ENCODE data around the gene RASSF8. TPM values are rescaled to one million over a fixed set of nuclear protein-coding genes. Genes with fewer than 3 reads are reported as not detected.

RASSF8 gene
- total RNA-seq, 1 donor from 2014 or later = 35.3 TPM

- Histone ChIP-seq H3K4me3 (ENCODE audit: low read depth, low read length) (no peak overlapping the region), H3K27me3 (ENCODE audit: control insufficient read depth, insufficient read depth, low read length) (no peaks in the 10 kb centered on the region), H3K36me3 (ENCODE audit: control insufficient read depth, insufficient read depth, low read length) (no peaks in the 10 kb centered on the region)
- TF ChIP-seq CTCF (IDR thresholded peaks at IDR 0.05; ENCODE audit: insufficient read depth, low read length, poor library complexity, severe bottlenecking) = no peak
- no peak for DNase-seq (ENCODE audit: low read depth)
Measured at GRCh38 chr12:26032719-26033241, 74.3 kb downstream of the RASSF8 start.

GRCh38 chr12:26034371-26035142 is 76.1 kb downstream of the RASSF8 start:
- TF ChIP-seq CTCF (IDR thresholded peaks at IDR 0.05; ENCODE audit: insufficient read depth, low read length, poor library complexity, severe bottlenecking) = no peak
- Histone ChIP-seq H3K4me3 (ENCODE audit: low read depth, low read length) (no peak overlapping the region), H3K27me3 (ENCODE audit: control insufficient read depth, insufficient read depth, low read length) (no peaks in the 10 kb centered on the region), H3K36me3 (ENCODE audit: control insufficient read depth, insufficient read depth, low read length) (no peaks in the 10 kb centered on the region)
- no peak for DNase-seq (ENCODE audit: low read depth)

GRCh38 chr12:26036877-26037276 is 78.4 kb downstream of the RASSF8 start:
- DNase-seq (ENCODE audit: low read depth) = no peak
- H3K4me3 ChIP-seq (ENCODE audit: low read depth, low read length) = no peak overlapping the region
- no peaks in the 10 kb centered on the region for H3K27me3 ChIP-seq (ENCODE audit: control insufficient read depth, insufficient read depth, low read length)
- H3K36me3 ChIP-seq (ENCODE audit: control insufficient read depth, insufficient read depth, low read length) = no peaks in the 10 kb centered on the region
- no peak for TF ChIP-seq CTCF (IDR thresholded peaks at IDR 0.05; ENCODE audit: insufficient read depth, low read length, poor library complexity, severe bottlenecking)

- H3K36me3 ChIP-seq (ENCODE audit: control insufficient read depth, insufficient read depth, low read length) = no peaks in the 10 kb centered on the region
- no peak overlapping the region for H3K4me3 ChIP-seq (ENCODE audit: low read depth, low read length)
- H3K27me3 ChIP-seq (ENCODE audit: control insufficient read depth, insufficient read depth, low read length) = no peaks in the 10 kb centered on the region
- no peak for DNase-seq (ENCODE audit: low read depth)
- no peak for TF ChIP-seq CTCF (IDR thresholded peaks at IDR 0.05; ENCODE audit: insufficient read depth, low read length, poor library complexity, severe bottlenecking)
Measured at GRCh38 chr12:26037615-26038220, 79.2 kb downstream of the RASSF8 start.

- no peaks in the 10 kb centered on the region for H3K36me3 ChIP-seq (ENCODE audit: control insufficient read depth, insufficient read depth, low read length)
- no peak overlapping the region for H3K4me3 ChIP-seq (ENCODE audit: low read depth, low read length)
- no peak for TF ChIP-seq CTCF (IDR thresholded peaks at IDR 0.05; ENCODE audit: insufficient read depth, low read length, poor library complexity, severe bottlenecking)
- H3K27me3 ChIP-seq (ENCODE audit: control insufficient read depth, insufficient read depth, low read length) = no peaks in the 10 kb centered on the region
- DNase-seq (ENCODE audit: low read depth) = no peak
Measured at GRCh38 chr12:26042645-26043044, 84.2 kb downstream of the RASSF8 start.
